Measurements from ENCODE around the gene ERG.

ERG gene

DNA sequence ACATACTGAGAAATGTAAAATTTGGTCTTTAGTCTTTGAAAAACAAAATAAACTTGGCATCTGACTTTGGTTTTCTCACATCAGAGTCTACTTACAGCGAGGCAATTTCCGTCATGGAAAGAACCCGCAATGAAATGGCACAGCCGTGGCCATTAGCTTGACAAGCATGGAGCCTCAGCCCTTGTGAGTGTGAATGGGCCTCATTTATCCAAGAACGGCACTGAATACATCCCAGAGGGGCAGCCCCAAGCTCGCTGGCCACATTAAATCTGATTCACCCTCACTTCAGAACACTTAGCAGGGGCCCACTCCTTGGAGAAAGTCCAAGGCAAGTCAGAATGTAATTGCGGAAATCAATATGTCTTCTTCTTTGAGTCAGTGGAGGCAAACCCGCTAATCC lies 64.8 kb downstream of the ERG start:
- no peak overlapping the region for H3K27ac ChIP-seq
- no peak overlapping the region for H3K4me2 ChIP-seq (ENCODE audit: low read length)
- no peaks in the 10 kb centered on the region for H3K27me3 ChIP-seq (ENCODE audit: control insufficient read depth, insufficient read depth, low read length)
- H3K9ac ChIP-seq = no peak overlapping the region
- no peak overlapping the region for H3K4me3 ChIP-seq (ENCODE audit: low read depth, low read length)
- H3K36me3 ChIP-seq (ENCODE audit: control insufficient read depth, insufficient read depth, low read length) = no peaks in the 10 kb centered on the region
- H3K79me2 ChIP-seq = no peaks in the 10 kb centered on the region
- no peaks in the 10 kb centered on the region for H3K4me1 ChIP-seq
- no peaks in the 10 kb centered on the region for H3K9me3 ChIP-seq (ENCODE audit: control insufficient read depth, low read length)
- TF ChIP-seq, protein P1, sequence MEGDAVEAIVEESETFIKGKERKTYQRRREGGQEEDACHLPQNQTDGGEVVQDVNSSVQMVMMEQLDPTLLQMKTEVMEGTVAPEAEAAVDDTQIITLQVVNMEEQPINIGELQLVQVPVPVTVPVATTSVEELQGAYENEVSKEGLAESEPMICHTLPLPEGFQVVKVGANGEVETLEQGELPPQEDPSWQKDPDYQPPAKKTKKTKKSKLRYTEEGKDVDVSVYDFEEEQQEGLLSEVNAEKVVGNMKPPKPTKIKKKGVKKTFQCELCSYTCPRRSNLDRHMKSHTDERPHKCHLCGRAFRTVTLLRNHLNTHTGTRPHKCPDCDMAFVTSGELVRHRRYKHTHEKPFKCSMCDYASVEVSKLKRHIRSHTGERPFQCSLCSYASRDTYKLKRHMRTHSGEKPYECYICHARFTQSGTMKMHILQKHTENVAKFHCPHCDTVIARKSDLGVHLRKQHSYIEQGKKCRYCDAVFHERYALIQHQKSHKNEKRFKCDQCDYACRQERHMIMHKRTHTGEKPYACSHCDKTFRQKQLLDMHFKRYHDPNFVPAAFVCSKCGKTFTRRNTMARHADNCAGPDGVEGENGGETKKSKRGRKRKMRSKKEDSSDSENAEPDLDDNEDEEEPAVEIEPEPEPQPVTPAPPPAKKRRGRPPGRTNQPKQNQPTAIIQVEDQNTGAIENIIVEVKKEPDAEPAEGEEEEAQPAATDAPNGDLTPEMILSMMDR (IDR thresholded peaks at IDR 0.05) = no peak
- H2AFZ ChIP-seq = no peak overlapping the region

DNA sequence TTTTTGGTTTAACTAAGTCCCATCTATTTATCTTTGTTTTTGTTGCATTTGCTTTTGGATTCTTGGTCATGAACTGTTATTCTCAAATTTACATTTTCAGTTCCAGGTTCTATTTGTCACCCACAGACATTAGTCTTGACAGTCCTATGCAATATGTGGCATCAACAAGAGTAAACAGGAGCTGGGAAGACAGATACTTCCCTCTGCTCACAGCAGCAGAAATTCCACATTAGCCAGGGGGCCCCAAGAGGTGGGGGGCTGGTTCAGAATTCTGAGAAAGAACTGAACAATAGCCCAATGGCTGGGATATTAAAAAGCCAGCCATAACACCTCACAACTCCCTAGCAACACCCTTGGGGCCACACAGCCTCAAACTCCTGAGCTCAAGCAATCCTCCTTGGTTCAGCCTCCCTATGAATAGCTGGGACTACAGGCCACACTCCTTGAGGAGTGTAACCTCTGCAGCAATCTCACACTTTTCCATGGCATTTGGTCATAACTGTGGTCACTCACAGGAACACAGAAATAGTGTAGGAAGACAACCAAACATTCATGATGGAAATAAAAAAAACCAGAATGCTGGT lies 67.8 kb downstream of the ERG start:
- Histone ChIP-seq H3K4me1 (no peaks in the 10 kb centered on the region), H3K27me3 (ENCODE audit: control insufficient read depth, insufficient read depth, low read length) (no peaks in the 10 kb centered on the region), H3K79me2 (no peaks in the 10 kb centered on the region), H3K4me2 (ENCODE audit: low read length) (no peak overlapping the region), H2AFZ (no peak overlapping the region), H3K36me3 (ENCODE audit: control insufficient read depth, insufficient read depth, low read length) (no peaks in the 10 kb centered on the region), H3K9me3 (ENCODE audit: control insufficient read depth, low read length) (no peaks in the 10 kb centered on the region), H3K27ac (no peak overlapping the region), H3K9ac (no peak overlapping the region), H3K4me3 (ENCODE audit: low read depth, low read length) (no peak overlapping the region)
- TF ChIP-seq, protein P1 (IDR thresholded peaks at IDR 0.05) = no peak

- Histone ChIP-seq H3K4me2 (ENCODE audit: low read length) (no peak overlapping the region), H2AFZ (no peak overlapping the region), H3K9ac (no peak overlapping the region), H3K9me3 (ENCODE audit: control insufficient read depth, low read length) (no peaks in the 10 kb centered on the region), H3K4me3 (ENCODE audit: low read depth, low read length) (no peak overlapping the region), H3K79me2 (no peaks in the 10 kb centered on the region), H3K36me3 (ENCODE audit: control insufficient read depth, insufficient read depth, low read length) (no peaks in the 10 kb centered on the region), H3K27ac (no peak overlapping the region), H3K4me1 (no peaks in the 10 kb centered on the region), H3K27me3 (ENCODE audit: control insufficient read depth, insufficient read depth, low read length) (no peaks in the 10 kb centered on the region)
- TF ChIP-seq, protein P1 (IDR thresholded peaks at IDR 0.05) = no peak
These were observed 69.3 kb downstream of the ERG start for GRCh38 chr21:38429011-38429410.

DNA sequence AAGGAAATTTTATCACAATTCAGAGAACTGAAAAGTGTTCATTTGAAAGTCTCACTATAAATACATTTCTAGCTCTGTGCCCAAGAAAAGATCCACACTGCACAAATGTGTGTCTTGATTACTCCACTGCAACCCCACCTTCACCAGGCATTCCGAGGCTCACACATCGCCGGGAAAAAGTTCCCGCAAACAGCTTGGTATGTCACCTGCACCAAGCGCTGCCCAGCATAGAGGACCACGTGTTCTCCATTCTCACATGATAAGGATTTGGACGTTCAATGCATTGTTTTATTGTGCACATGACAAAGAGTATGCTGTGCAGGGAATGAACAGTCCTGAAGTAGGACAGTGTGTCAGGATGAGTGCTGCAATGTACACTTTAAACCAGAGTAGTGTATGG lies 70.1 kb downstream of the ERG start:
- Histone ChIP-seq H3K4me3 (ENCODE audit: low read depth, low read length) (no peak overlapping the region), H3K27me3 (ENCODE audit: control insufficient read depth, insufficient read depth, low read length) (no peaks in the 10 kb centered on the region), H3K36me3 (ENCODE audit: control insufficient read depth, insufficient read depth, low read length) (no peaks in the 10 kb centered on the region), H2AFZ (no peak overlapping the region), H3K27ac (no peak overlapping the region), H3K9me3 (ENCODE audit: control insufficient read depth, low read length) (no peaks in the 10 kb centered on the region), H3K9ac (no peak overlapping the region), H3K79me2 (no peaks in the 10 kb centered on the region), H3K4me2 (ENCODE audit: low read length) (no peak overlapping the region), H3K4me1 (no peaks in the 10 kb centered on the region)
- TF ChIP-seq, protein P1 (IDR thresholded peaks at IDR 0.05) = no peak

GRCh38 chr21:38424305-38425019 lies 73.8 kb downstream of the ERG start:
- no peaks in the 10 kb centered on the region for H3K36me3 ChIP-seq (ENCODE audit: control insufficient read depth, insufficient read depth, low read length)
- TF ChIP-seq, protein P1 (IDR thresholded peaks at IDR 0.05) = no peak
- H3K79me2 ChIP-seq = no peaks in the 10 kb centered on the region
- no peak overlapping the region for H2AFZ ChIP-seq
- H3K9ac ChIP-seq = no peak overlapping the region
- no peaks in the 10 kb centered on the region for H3K4me1 ChIP-seq
- no peak overlapping the region for H3K27ac ChIP-seq
- H3K27me3 ChIP-seq (ENCODE audit: control insufficient read depth, insufficient read depth, low read length) = no peaks in the 10 kb centered on the region
- no peak overlapping the region for H3K4me2 ChIP-seq (ENCODE audit: low read length)
- H3K9me3 ChIP-seq (ENCODE audit: control insufficient read depth, low read length) = no peaks in the 10 kb centered on the region
- no peak overlapping the region for H3K4me3 ChIP-seq (ENCODE audit: low read depth, low read length)

All from parathyroid adenoma (tissue), 2 donors.